ENCODE measurements around the gene MTCL1. TPM values are rescaled to one million over a fixed set of nuclear protein-coding genes. Genes with fewer than 3 reads are reported as not detected.

Gene MTCL1
- total RNA-seq, 1 experiment from 2014 or later = 28.3 TPM

DNA sequence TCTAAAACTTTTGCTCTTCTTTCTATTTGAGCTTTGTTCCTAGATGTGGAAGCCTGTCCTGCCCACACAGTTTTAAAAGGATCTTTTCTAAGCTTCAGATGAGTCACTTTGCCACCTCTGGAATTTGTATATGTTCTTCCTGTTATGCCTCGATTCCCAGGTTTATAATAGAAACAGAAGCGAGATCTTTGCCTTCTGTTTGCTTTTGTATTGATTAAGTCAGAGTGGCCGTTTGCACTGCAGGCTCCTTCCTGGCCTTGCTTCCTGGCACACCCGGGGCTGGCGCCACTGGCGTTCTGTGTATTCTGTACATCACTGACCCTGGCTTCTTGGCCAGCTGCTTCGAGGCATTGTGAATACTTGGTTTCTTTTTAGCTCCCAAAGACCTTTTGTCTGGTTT, 91.8 kb downstream of the MTCL1 start:
- no peak overlapping the region for H3K4me3 Mint-ChIP-seq (ENCODE audit: unreplicated experiment)
- H3K4me1 ChIP-seq = peaks cover 27% of the 10 kb centered on the region
- POLR2A ChIA-PET = no interaction called here

DNA sequence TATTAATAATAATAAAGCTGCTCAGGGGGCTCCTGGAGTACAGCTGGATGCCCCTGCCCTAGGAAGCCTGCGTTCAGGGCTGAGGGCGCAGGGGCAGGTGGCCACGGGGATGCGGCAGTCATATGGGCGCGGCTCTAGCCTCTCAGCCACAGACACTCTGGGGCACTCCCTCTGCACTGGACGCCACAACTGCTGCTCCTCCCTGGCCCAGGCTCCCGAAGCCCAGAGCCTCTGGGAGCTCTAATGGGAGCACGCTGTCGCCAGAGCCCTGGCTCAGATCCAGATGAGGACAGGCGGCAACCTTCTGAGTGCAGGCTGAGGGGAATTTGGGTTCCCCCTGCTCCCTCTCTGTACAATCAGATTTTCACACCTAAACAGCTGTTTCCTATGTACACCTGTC, 93.6 kb downstream of the MTCL1 start:
- Mint-ChIP-seq H3K4me1 (ENCODE audit: low read depth, unreplicated experiment) (peaks cover 5% of the 10 kb centered on the region), H3K4me3 (ENCODE audit: unreplicated experiment) (no peak overlapping the region), H3K9me3 (ENCODE audit: unreplicated experiment) (no peaks in the 10 kb centered on the region), H3K36me3 (ENCODE audit: insufficient read depth, unreplicated experiment) (no peaks in the 10 kb centered on the region), H3K27me3 (ENCODE audit: insufficient read depth, unreplicated experiment) (no peaks in the 10 kb centered on the region), H3K27ac (ENCODE audit: unreplicated experiment) (no peak overlapping the region)
- POLR2A ChIA-PET = no interaction called here
- H3K27me3 ChIP-seq (replicated peaks; ENCODE audit: control insufficient read depth, insufficient read depth, low read length) = no peaks in the 10 kb centered on the region
- TF ChIP-seq, protein P1, sequence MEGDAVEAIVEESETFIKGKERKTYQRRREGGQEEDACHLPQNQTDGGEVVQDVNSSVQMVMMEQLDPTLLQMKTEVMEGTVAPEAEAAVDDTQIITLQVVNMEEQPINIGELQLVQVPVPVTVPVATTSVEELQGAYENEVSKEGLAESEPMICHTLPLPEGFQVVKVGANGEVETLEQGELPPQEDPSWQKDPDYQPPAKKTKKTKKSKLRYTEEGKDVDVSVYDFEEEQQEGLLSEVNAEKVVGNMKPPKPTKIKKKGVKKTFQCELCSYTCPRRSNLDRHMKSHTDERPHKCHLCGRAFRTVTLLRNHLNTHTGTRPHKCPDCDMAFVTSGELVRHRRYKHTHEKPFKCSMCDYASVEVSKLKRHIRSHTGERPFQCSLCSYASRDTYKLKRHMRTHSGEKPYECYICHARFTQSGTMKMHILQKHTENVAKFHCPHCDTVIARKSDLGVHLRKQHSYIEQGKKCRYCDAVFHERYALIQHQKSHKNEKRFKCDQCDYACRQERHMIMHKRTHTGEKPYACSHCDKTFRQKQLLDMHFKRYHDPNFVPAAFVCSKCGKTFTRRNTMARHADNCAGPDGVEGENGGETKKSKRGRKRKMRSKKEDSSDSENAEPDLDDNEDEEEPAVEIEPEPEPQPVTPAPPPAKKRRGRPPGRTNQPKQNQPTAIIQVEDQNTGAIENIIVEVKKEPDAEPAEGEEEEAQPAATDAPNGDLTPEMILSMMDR (IDR thresholded peaks at IDR 0.05; ENCODE audit: insufficient read depth in 1 of 2, low read depth in 1 of 2, low read length in 1 of 2, severe bottlenecking in 1 of 2, unreplicated experiment in 1 of 2) = no peak
- CTCF ChIA-PET = no interaction called here
- no peaks in the 10 kb centered on the region for H3K36me3 ChIP-seq (ENCODE audit: control insufficient read depth, insufficient read depth, low read length)
- no peaks in the 10 kb centered on the region for H3K9me3 ChIP-seq
- intact Hi-C loops (cut with micrococcal nuclease; ENCODE audit: unreplicated experiment) = no loop called here
- BruUV-seq (replicated peaks) = no TSS peak
- DNase-seq = no peak
- peaks cover 27% of the 10 kb centered on the region for H3K4me1 ChIP-seq
- H3K4me3 ChIP-seq (ENCODE audit: low read depth, low read length) = no peak overlapping the region

More for the DNA sequence above, 91.8 kb downstream of the MTCL1 start:
- TF ChIP-seq, protein P1 (IDR thresholded peaks at IDR 0.05; ENCODE audit: insufficient read depth in 1 of 2, low read depth in 1 of 2, low read length in 1 of 2, severe bottlenecking in 1 of 2, unreplicated experiment in 1 of 2) = no peak
- Histone ChIP-seq H3K36me3 (ENCODE audit: control insufficient read depth, insufficient read depth, low read length) (no peaks in the 10 kb centered on the region), H3K27me3 (replicated peaks; ENCODE audit: control insufficient read depth, insufficient read depth, low read length) (no peaks in the 10 kb centered on the region), H3K4me3 (ENCODE audit: low read depth, low read length) (no peak overlapping the region), H3K9me3 (no peaks in the 10 kb centered on the region)
- intact Hi-C loops (cut with micrococcal nuclease; ENCODE audit: unreplicated experiment) = no loop called here
- peaks cover 21% of the 10 kb centered on the region for H3K4me1 Mint-ChIP-seq (ENCODE audit: low read depth, unreplicated experiment)
- H3K27me3 Mint-ChIP-seq (ENCODE audit: insufficient read depth, unreplicated experiment) = no peaks in the 10 kb centered on the region
- H3K36me3 Mint-ChIP-seq (ENCODE audit: insufficient read depth, unreplicated experiment) = no peaks in the 10 kb centered on the region
- CTCF ChIA-PET = no interaction called here
- no peak overlapping the region for H3K27ac Mint-ChIP-seq (ENCODE audit: unreplicated experiment)
- no TSS peak for BruUV-seq (replicated peaks)
- no peaks in the 10 kb centered on the region for H3K9me3 Mint-ChIP-seq (ENCODE audit: unreplicated experiment)
- DNase-seq = no peak

DNA sequence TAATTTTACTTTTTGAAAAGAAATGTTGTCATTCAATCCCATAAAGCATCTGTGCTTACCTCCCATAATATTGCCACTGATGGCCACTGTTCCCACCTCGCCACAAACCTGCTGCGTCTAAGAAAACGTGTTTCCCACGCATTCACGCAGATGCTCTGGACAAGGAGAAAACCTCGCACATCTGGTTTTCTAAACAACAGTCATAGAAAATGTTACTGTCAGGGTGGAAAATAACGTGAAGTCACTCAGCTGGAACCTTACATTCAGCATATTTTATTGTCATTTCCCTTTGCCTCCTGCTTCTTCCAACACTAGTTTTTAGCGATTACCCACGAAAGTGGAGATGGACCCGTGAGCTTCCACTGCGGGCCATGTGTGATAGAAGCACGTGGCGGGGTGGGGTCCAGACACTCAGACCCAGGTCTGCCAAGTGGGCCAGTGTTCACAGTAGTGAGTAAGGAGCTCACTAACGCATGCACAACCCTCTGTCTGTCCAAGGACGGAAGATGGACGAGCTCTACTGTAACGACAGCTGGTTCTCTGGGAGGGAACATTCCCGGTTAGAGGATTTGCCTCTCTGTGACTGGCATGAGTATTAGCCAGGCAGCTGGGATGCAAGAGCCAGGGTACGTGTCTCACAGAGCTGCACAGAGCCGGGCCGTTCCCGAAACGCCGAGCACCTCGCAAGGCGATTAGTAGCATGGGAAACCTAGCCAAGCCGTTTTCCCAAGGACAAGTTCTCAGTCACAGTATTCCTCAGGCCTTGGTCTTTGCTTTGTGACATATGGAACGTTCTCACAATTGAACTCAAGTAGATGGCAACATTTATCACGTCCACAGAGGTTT, 94.5 kb downstream of the MTCL1 start:
- no TSS peak for BruUV-seq (replicated peaks)
- no peaks in the 10 kb centered on the region for H3K9me3 ChIP-seq
- no peak overlapping the region for H3K27ac Mint-ChIP-seq (ENCODE audit: unreplicated experiment)
- no peak for DNase-seq
- TF ChIP-seq, protein P1 (IDR thresholded peaks at IDR 0.05; ENCODE audit: insufficient read depth in 1 of 2, low read depth in 1 of 2, low read length in 1 of 2, severe bottlenecking in 1 of 2, unreplicated experiment in 1 of 2) = no peak
- intact Hi-C loops (cut with micrococcal nuclease; ENCODE audit: unreplicated experiment) = loop anchor here (5.0 to 10.0 kb wide), 2 partner anchors 93 to 185 kb away; partner anchors contain the start of gene MTCL1
- H3K27me3 Mint-ChIP-seq (ENCODE audit: insufficient read depth, unreplicated experiment) = no peaks in the 10 kb centered on the region
- POLR2A ChIA-PET = interaction anchor here (0.6 kb wide), 1 partner anchor 18 kb away, joined by 3 read pairs; no protein-coding TSS in a partner anchor
- H3K27me3 ChIP-seq (replicated peaks; ENCODE audit: control insufficient read depth, insufficient read depth, low read length) = no peaks in the 10 kb centered on the region
- peaks cover 21% of the 10 kb centered on the region for H3K4me1 ChIP-seq
- no peaks in the 10 kb centered on the region for H3K36me3 ChIP-seq (ENCODE audit: control insufficient read depth, insufficient read depth, low read length)
- H3K4me1 Mint-ChIP-seq (ENCODE audit: low read depth, unreplicated experiment) = no peaks in the 10 kb centered on the region
- no peaks in the 10 kb centered on the region for H3K9me3 Mint-ChIP-seq (ENCODE audit: unreplicated experiment)
- no peak overlapping the region for H3K4me3 ChIP-seq (ENCODE audit: low read depth, low read length)
- CTCF ChIA-PET = interaction anchor here (0.6 kb wide), 1 partner anchor 20 kb away, joined by 3 read pairs; no protein-coding TSS in a partner anchor
- H3K4me3 Mint-ChIP-seq (ENCODE audit: unreplicated experiment) = no peak overlapping the region
- H3K36me3 Mint-ChIP-seq (ENCODE audit: insufficient read depth, unreplicated experiment) = no peaks in the 10 kb centered on the region
